HG03066 (cell line): ENCODE data around the gene ZNF132.

Experiments
- ATAC-seq: cut with Tn5 transposase; IDR thresholded peaks from one replicate; pipeline ENCODE4 v1.9.1; 2021; ENCODE audit warnings: low read depth; ENCODE audit not compliant: unreplicated experiment

ZNF132 gene

GRCh38 chr19:58392945-58393724 lies 46.8 kb downstream of the ZNF132 start:
- ATAC-seq: no peak

- ATAC-seq: no peak
These were observed 51.8 kb downstream of the ZNF132 start for GRCh38 chr19:58388175-58388526.

- no peak for ATAC-seq
These were observed 52.4 kb downstream of the ZNF132 start for GRCh38 chr19:58387338-58388174.

GRCh38 chr19:58386576-58387337 lies 53.2 kb downstream of the ZNF132 start, which contains the start of gene RPS5:
RPS5 (plus strand) TSS chr19:58387269; CDS start chr19:58388138, 869 bp downstream.
- peak; percentile 82 for ATAC-seq

- peak; percentile 10 for ATAC-seq
These were observed 53.9 kb downstream of the ZNF132 start for GRCh38 chr19:58385891-58386575.

- no peak for ATAC-seq
These were observed 54.6 kb downstream of the ZNF132 start for GRCh38 chr19:58385313-58385890.

- no peak for ATAC-seq
These were observed 56.9 kb downstream of the ZNF132 start for GRCh38 chr19:58382997-58383603.
